Uterus (tissue), 2 donors: Measurements from ENCODE around the gene LRP1.

Experiments
- POLR2A ChIP-seq, 2 donors: fragments of 450-650 bp; IDR thresholded peaks; one replicate each; pipeline ENCODE4 v1.6.1; 2016; ENCODE audit warnings: antibody characterized with exemption in 2 of 2, mild to moderate bottlenecking in 1 of 2, moderate library complexity in 1 of 2
- TF ChIP-seq, protein P1 (sequence below), 4 experiments: fragments of 200-600 bp in 2 of 4; fragments of 450-650 bp in 2 of 4; sonication (generic) in 2 of 4; IDR thresholded peaks; one replicate each; pipeline ENCODE4 v1.5.1; 2016 to 2019; ENCODE audit warnings: antibody characterized with exemption in 4 of 4, mild to moderate bottlenecking in 2 of 4, moderate library complexity in 1 of 4

DNA sequence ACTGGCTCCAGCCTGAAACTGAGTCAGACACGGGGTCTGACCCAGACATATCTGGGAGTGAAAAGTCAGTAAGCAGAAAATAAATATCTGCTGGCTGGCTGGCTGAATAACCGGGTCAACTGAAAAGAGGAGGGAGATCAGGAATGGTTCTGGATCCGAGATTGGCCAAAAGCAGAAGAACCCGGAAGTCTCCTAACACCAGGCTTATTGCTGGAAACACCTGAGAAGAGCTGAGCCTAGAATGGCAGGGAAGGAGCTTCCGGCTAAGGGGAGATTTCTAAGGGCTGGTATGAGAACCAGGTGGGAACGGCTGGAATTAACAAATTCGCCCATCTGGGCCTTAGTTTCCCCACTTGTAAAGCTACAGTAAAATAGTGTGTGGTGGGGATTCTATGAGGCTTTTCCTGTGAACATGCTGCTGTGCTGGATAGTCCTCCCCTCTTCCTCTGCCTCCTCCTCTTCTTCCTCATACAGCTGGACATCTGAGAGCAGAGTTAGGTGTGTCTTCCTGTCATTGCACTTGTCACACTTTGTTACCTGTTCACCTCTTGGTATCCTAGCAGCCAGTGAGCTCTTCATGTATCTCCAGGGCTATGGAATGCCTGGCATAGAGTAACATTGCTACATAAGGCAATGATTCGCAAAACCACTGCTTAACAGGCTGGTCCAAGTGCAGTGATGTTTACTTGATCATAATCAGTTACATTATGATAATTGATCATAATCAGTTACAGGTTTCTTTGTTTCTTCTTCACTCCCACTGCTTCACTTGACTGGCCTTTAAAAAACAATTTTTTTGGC, 99.2 kb downstream of the LRP1 start:
- TF ChIP-seq, protein P1, sequence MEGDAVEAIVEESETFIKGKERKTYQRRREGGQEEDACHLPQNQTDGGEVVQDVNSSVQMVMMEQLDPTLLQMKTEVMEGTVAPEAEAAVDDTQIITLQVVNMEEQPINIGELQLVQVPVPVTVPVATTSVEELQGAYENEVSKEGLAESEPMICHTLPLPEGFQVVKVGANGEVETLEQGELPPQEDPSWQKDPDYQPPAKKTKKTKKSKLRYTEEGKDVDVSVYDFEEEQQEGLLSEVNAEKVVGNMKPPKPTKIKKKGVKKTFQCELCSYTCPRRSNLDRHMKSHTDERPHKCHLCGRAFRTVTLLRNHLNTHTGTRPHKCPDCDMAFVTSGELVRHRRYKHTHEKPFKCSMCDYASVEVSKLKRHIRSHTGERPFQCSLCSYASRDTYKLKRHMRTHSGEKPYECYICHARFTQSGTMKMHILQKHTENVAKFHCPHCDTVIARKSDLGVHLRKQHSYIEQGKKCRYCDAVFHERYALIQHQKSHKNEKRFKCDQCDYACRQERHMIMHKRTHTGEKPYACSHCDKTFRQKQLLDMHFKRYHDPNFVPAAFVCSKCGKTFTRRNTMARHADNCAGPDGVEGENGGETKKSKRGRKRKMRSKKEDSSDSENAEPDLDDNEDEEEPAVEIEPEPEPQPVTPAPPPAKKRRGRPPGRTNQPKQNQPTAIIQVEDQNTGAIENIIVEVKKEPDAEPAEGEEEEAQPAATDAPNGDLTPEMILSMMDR (IDR thresholded peaks at IDR 0.05), result no peak
- TF ChIP-seq POLR2A (IDR thresholded peaks at IDR 0.05), result no peak
